MM.1S (cell line): Measurements from ENCODE around the gene MEA1.

Experiments used
- DNase-seq: peaks from one replicate; pipeline ENCODE4 v3.0.0-alpha.2; 2015
- H2AFZ ChIP-seq: fragments of 300-600 bp; sonication (generic); 2 replicates; pipeline ENCODE4 v1.6.0; 2016; ENCODE audit warnings: antibody characterized with exemption, low read length
- H3F3A ChIP-seq: fragments of 300-600 bp; sonication (generic); 2 replicates; pipeline ENCODE4 v1.6.1; 2016; ENCODE audit warnings: mild to moderate bottlenecking, antibody characterized with exemption, low read length, moderate library complexity, mixed read lengths; ENCODE audit not compliant: insufficient read depth
- H3K27ac ChIP-seq: fragments of 300-600 bp; sonication (generic); 2 replicates; pipeline ENCODE4 v1.5.1; 2016; ENCODE audit warnings: mild to moderate bottlenecking, low read length
- H3K27me3 ChIP-seq: fragments of 300-600 bp; sonication (generic); replicated peaks from 2 replicates; pipeline ENCODE4 v1.6.0; 2016; ENCODE audit warnings: low read length; ENCODE audit not compliant: insufficient read depth
- H3K36me3 ChIP-seq: fragments of 300-600 bp; sonication (generic); replicated peaks from 2 replicates; pipeline ENCODE4 v1.6.1; 2016; ENCODE audit warnings: mild to moderate bottlenecking, low read length, mixed read lengths; ENCODE audit not compliant: insufficient read depth
- H3K4me1 ChIP-seq: fragments of 300-600 bp; sonication (generic); 2 replicates; pipeline ENCODE4 v1.6.1; 2016; ENCODE audit warnings: low read length, mixed read lengths
- H3K4me2 ChIP-seq: fragments of 300-600 bp; sonication (generic); 2 replicates; pipeline ENCODE4 v1.6.0; 2016; ENCODE audit warnings: low read depth, low read length
- H3K4me3 ChIP-seq: fragments of 300-600 bp; sonication (generic); 2 replicates; pipeline ENCODE4 v1.5.1; 2016; ENCODE audit warnings: low read length, mixed read lengths
- H3K79me2 ChIP-seq: fragments of 300-600 bp; sonication (generic); 2 replicates; pipeline ENCODE4 v1.6.1; 2016; ENCODE audit warnings: mixed run types, low read length, mixed read lengths
- H3K9ac ChIP-seq: fragments of 300-600 bp; sonication (generic); 2 replicates; pipeline ENCODE4 v1.6.1; 2016; ENCODE audit warnings: low read length, mixed read lengths
- H3K9me2 ChIP-seq: fragments of 300-600 bp; sonication (generic); replicated peaks from 2 replicates; pipeline ENCODE4 v1.6.1; 2016; ENCODE audit warnings: mild to moderate bottlenecking, low read length, mixed read lengths; ENCODE audit not compliant: insufficient read depth
- H3K9me3 ChIP-seq: fragments of 300-600 bp; sonication (generic); replicated peaks from 2 replicates; pipeline ENCODE4 v1.6.1; 2016; ENCODE audit warnings: mild to moderate bottlenecking, low read length, mixed read lengths; ENCODE audit not compliant: insufficient read depth
- H4K20me1 ChIP-seq: fragments of 300-600 bp; sonication (generic); 2 replicates; pipeline ENCODE4 v1.6.1; 2016; ENCODE audit warnings: mild to moderate bottlenecking, low read length, moderate library complexity, mixed read lengths; ENCODE audit not compliant: insufficient read depth
- EZH2 ChIP-seq: fragments of 300-600 bp; sonication (generic); optimal IDR thresholded peaks from 2 replicates; pipeline ENCODE3; 2017; ENCODE audit warnings: low read depth, mild to moderate bottlenecking, antibody characterized with exemption, low read length, mixed read lengths
- EZH2phosphoT487 ChIP-seq: fragments of 300-600 bp; sonication (generic); IDR thresholded peaks from 2 replicates; pipeline ENCODE4 v1.6.1; 2018; ENCODE audit warnings: antibody characterized with exemption, low read length
- TF ChIP-seq, protein P1 (sequence below): fragments of 300-600 bp; sonication (generic); IDR thresholded peaks from 2 replicates; pipeline ENCODE4 v1.5.1; 2016; ENCODE audit warnings: antibody characterized with exemption, low read length, mixed read lengths

The MEA1 gene

DNA sequence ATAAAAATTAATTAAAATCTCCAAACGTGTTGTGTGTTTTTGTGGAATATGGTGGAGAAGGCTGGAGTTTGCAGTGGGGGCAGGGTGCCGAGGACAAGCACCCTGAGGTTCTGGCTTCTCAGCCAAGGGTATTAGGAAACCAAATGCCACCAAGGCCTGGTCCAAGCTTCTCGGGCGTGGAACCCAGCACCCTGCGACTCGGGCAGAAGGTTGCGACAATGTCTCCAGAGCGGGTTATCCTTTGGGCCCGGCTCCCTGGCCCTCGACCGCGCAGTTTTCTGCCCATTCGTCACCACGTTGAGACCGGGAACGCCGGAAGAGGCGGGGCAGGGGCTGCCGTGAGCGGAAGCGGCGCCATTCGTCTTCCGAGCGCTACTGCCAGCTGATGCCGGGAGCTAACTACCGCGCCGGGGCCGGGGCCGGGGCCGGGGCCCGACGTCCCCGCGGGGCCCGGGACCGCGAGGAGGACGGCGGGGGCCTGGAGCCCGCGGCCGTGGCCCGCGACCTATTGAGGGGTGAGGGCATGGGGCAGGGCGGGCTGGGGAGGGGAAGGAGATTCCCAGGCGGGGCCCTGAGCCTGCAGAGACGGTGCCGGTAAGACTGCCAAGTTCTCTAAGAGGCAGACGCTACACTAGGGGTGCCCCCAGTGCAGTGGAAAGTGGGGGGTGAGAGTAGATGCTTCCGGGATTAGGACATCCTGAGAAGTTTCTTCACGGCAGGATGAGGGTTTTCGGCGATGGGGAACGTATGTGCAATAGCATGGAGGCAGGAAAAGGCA lies 7.7 kb upstream of the MEA1 start, which contains the start of gene RRP36:
Gene RRP36, plus strand, starts transcription at position 354 of the 778 bp plus-strand sequence. Its CDS starts 32 bp downstream, at position 386.
- Histone ChIP-seq H3F3A (peaks cover 3% of the 10 kb centered on the region; the same call in 1 of the 2 replicates), H3K9me3 (no peaks in the 10 kb centered on the region), H3K4me1 (peaks cover 7% of the 10 kb centered on the region; the same call in 1 of the 2 replicates), H3K4me3 (peak within 1 kb of the TSS; percentile 98), H3K27me3 (no peaks in the 10 kb centered on the region), H2AFZ (peak within 1 kb of the TSS; percentile 93), H3K9ac (peak within 1 kb of the TSS; percentile 84), H3K36me3 (no peaks in the 10 kb centered on the region; the same call in 1 of the 2 replicates), H3K4me2 (peak within 1 kb of the TSS; percentile 95), H3K9me2 (no peaks in the 10 kb centered on the region), H4K20me1 (no peaks in the 10 kb centered on the region), H3K79me2 (peaks cover 56% of the 10 kb centered on the region), H3K27ac (peak within 1 kb of the TSS; percentile 69)
- TF ChIP-seq EZH2, result no peak
- TF ChIP-seq EZH2phosphoT487, result no peak
- TF ChIP-seq, protein P1, sequence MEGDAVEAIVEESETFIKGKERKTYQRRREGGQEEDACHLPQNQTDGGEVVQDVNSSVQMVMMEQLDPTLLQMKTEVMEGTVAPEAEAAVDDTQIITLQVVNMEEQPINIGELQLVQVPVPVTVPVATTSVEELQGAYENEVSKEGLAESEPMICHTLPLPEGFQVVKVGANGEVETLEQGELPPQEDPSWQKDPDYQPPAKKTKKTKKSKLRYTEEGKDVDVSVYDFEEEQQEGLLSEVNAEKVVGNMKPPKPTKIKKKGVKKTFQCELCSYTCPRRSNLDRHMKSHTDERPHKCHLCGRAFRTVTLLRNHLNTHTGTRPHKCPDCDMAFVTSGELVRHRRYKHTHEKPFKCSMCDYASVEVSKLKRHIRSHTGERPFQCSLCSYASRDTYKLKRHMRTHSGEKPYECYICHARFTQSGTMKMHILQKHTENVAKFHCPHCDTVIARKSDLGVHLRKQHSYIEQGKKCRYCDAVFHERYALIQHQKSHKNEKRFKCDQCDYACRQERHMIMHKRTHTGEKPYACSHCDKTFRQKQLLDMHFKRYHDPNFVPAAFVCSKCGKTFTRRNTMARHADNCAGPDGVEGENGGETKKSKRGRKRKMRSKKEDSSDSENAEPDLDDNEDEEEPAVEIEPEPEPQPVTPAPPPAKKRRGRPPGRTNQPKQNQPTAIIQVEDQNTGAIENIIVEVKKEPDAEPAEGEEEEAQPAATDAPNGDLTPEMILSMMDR, result no peak
- peak; percentile 76 for DNase-seq

DNA sequence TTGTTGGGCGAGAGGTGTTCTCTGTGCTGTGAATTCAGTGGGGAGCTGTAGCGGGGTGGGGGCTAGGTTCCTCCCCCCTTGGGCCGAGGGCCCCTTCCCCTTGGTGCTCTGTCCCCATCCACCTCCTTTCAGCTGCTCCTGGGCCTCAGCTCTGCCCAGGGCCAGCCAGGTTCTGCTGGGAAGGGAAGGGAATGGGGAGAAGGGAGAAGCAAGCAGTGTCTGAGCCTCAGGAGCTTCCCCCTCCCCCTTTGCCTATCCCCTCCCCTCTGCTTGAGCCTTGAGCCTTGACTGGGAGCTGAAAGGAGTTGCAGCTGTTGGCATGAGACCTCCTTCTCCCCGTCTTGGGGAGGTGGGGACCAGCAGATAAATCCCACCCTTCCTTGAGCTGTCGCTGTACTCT lies 7.1 kb upstream of the MEA1 start:
- no peaks in the 10 kb centered on the region; the same call in 1 of the 2 replicates for H3K36me3 ChIP-seq
- H3K4me1 ChIP-seq, result peaks cover 7% of the 10 kb centered on the region; the same call in 1 of the 2 replicates
- H3K9ac ChIP-seq, result peak overlapping the region; percentile 84
- H3K4me3 ChIP-seq, result peak overlapping the region; percentile 98
- TF ChIP-seq EZH2 (no peak), EZH2phosphoT487 (no peak)
- TF ChIP-seq, protein P1, result no peak
- H3K9me3 ChIP-seq, result no peaks in the 10 kb centered on the region
- H3F3A ChIP-seq, result peaks cover 3% of the 10 kb centered on the region; the same call in 1 of the 2 replicates
- H3K27ac ChIP-seq, result peak overlapping the region; percentile 52; the same call in 1 of the 2 replicates
- H2AFZ ChIP-seq, result peak overlapping the region; percentile 93
- H3K9me2 ChIP-seq, result no peaks in the 10 kb centered on the region
- peaks cover 62% of the 10 kb centered on the region for H3K79me2 ChIP-seq
- no peak for DNase-seq
- peak overlapping the region; percentile 95 for H3K4me2 ChIP-seq
- no peaks in the 10 kb centered on the region for H3K27me3 ChIP-seq
- no peaks in the 10 kb centered on the region for H4K20me1 ChIP-seq

DNA sequence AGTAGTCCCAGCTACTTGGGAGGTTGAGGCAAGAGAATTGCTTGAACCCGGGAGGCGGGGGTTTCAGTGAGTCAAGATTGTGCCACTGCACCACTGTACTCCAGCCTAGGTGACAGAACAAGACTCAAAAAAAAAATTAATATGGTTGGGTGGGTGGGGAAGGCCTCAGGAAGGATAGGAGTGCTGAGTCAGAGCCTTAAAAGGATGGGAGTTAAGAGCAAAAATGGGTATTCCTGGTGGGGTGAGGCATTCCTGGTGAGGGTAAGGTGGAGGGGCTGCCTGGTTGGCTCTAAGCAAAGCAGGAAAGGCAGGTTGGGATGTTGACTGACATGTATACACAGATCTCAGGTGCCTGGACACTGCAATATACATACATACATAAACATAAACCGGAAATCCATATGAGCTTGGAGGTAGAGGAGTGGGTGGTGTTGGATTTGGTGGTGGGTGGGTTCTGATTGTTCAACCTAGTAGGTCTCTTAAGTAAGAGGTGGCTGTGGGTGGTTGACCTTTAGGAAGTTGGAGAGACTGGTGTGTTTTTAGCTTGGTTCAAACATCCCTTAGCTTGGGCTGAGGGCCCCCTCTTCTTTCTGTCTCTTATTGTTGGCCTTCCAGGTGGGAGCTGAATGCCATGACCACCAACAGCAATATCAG lies 6.4 kb upstream of the MEA1 start:
- H3F3A ChIP-seq, result peaks cover 3% of the 10 kb centered on the region; the same call in 1 of the 2 replicates
- H3K4me1 ChIP-seq, result peaks cover 7% of the 10 kb centered on the region; the same call in 1 of the 2 replicates
- DNase-seq, result no peak
- H4K20me1 ChIP-seq, result no peaks in the 10 kb centered on the region
- H3K27me3 ChIP-seq, result no peaks in the 10 kb centered on the region
- H3K4me3 ChIP-seq, result no peak overlapping the region
- no peak overlapping the region for H3K27ac ChIP-seq
- TF ChIP-seq, protein P1, result no peak
- no peak for TF ChIP-seq EZH2phosphoT487
- TF ChIP-seq EZH2, result no peak
- no peak overlapping the region for H3K4me2 ChIP-seq
- no peaks in the 10 kb centered on the region for H3K9me3 ChIP-seq
- no peaks in the 10 kb centered on the region; the same call in 1 of the 2 replicates for H3K36me3 ChIP-seq
- no peaks in the 10 kb centered on the region for H3K9me2 ChIP-seq
- no peak overlapping the region for H3K9ac ChIP-seq
- peaks cover 69% of the 10 kb centered on the region for H3K79me2 ChIP-seq
- H2AFZ ChIP-seq, result no peak overlapping the region
